ENCODE results near the gene SP110.

The SP110 gene

GRCh38 chr2:230172852-230173251 lies 46.9 kb downstream of the SP110 start:
- TF ChIP-seq CTCF (conservative IDR thresholded peaks at IDR 0.05; ENCODE audit: low read depth, low read length) = no peak
- no peak overlapping the region for H3K4me3 ChIP-seq (ENCODE audit: low read depth, low read length)
- no peak for DNase-seq (ENCODE audit: low read depth)

GRCh38 chr2:230172156-230172555 lies 47.6 kb downstream of the SP110 start:
- no peak overlapping the region for H3K4me3 ChIP-seq (ENCODE audit: low read depth, low read length)
- no peak for TF ChIP-seq CTCF (conservative IDR thresholded peaks at IDR 0.05; ENCODE audit: low read depth, low read length)
- DNase-seq (ENCODE audit: low read depth) = no peak

GRCh38 chr2:230170532-230170931 lies 49.3 kb downstream of the SP110 start:
- H3K4me3 ChIP-seq (ENCODE audit: low read depth, low read length) = no peak overlapping the region
- no peak for TF ChIP-seq CTCF (conservative IDR thresholded peaks at IDR 0.05; ENCODE audit: low read depth, low read length)
- DNase-seq (ENCODE audit: low read depth) = peak; percentile 18

- DNase-seq (ENCODE audit: low read depth) = no peak
- no peak overlapping the region for H3K4me3 ChIP-seq (ENCODE audit: low read depth, low read length)
- no peak for TF ChIP-seq CTCF (conservative IDR thresholded peaks at IDR 0.05; ENCODE audit: low read depth, low read length)
These were observed 53.1 kb downstream of the SP110 start for GRCh38 chr2:230166557-230167170.

- no peak for TF ChIP-seq CTCF (conservative IDR thresholded peaks at IDR 0.05; ENCODE audit: low read depth, low read length)
- H3K4me3 ChIP-seq (ENCODE audit: low read depth, low read length) = no peak overlapping the region
- DNase-seq (ENCODE audit: low read depth) = no peak
These were observed 55.6 kb downstream of the SP110 start for GRCh38 chr2:230164139-230164538.

GRCh38 chr2:230162981-230163380 lies 56.8 kb downstream of the SP110 start:
- H3K4me3 ChIP-seq (ENCODE audit: low read depth, low read length) = no peak overlapping the region
- TF ChIP-seq CTCF (conservative IDR thresholded peaks at IDR 0.05; ENCODE audit: low read depth, low read length) = no peak
- no peak for DNase-seq (ENCODE audit: low read depth)

GRCh38 chr2:230161184-230161583 lies 58.6 kb downstream of the SP110 start:
- TF ChIP-seq CTCF (conservative IDR thresholded peaks at IDR 0.05; ENCODE audit: low read depth, low read length) = no peak
- peak; percentile 70 for DNase-seq (ENCODE audit: low read depth)
- no peak overlapping the region for H3K4me3 ChIP-seq (ENCODE audit: low read depth, low read length)

Data from choroid plexus epithelial cell (primary cell).